ENCODE data around the gene MAS1L.

- TF ChIP-seq REST (IDR thresholded peaks at IDR 0.05; ENCODE audit: insufficient read depth in 1 of 2, low read depth in 2 of 2, low read length in 2 of 2), result no peak
- no peak for TF ChIP-seq TAF1 (IDR thresholded peaks at IDR 0.05; ENCODE audit: borderline replicate concordance, insufficient read depth, low read length)
- TF ChIP-seq POLR2AphosphoS5 (IDR thresholded peaks at IDR 0.05; ENCODE audit: low read depth, low read length), result no peak
Observed at GRCh38 chr6:29510746-29511300, 23.1 kb upstream of the MAS1L start.

Measured in PFSK-1 (cell line).